H9 (cell line): ENCODE measurements around the gene VAV3. TPM values are rescaled to one million over a fixed set of nuclear protein-coding genes. Genes with fewer than 3 reads are reported as not detected.

ENCODE experiments used
- DNase-seq: peaks from one replicate; pipeline ENCODE4 v3.0.0-alpha.2; 2017
- H2AFZ ChIP-seq: one replicate; pipeline ENCODE4 v1.6.1; 2013; ENCODE audit warnings: mild to moderate bottlenecking, low read length, control low read depth, moderate library complexity
- H2AK5ac ChIP-seq: 2 replicates; pipeline ENCODE4 v1.6.1; 2013; ENCODE audit warnings: low read length, control low read depth, mixed read lengths; ENCODE audit not compliant: insufficient read length
- H2BK120ac ChIP-seq: one replicate; pipeline ENCODE4 v1.6.1; 2013; ENCODE audit warnings: low read depth, mild to moderate bottlenecking, low read length, control low read depth, inconsistent platforms; ENCODE audit not compliant: poor library complexity, severe bottlenecking
- H2BK12ac ChIP-seq: 2 replicates; pipeline ENCODE4 v1.6.1; 2013; ENCODE audit warnings: low read length, control low read depth, mixed read lengths, low read depth; ENCODE audit not compliant: insufficient read length
- H2BK15ac ChIP-seq: 2 replicates; pipeline ENCODE4 v1.6.1; 2013; ENCODE audit warnings: low read depth, low read length, control low read depth
- H2BK20ac ChIP-seq: one replicate; pipeline ENCODE4 v1.6.1; 2013; ENCODE audit warnings: low read depth, mild to moderate bottlenecking, low read length, control low read depth, inconsistent platforms; ENCODE audit not compliant: poor library complexity, severe bottlenecking
- H2BK5ac ChIP-seq: 2 replicates; pipeline ENCODE4 v1.6.1; 2013; ENCODE audit warnings: low read length, control low read depth, mixed read lengths; ENCODE audit not compliant: insufficient read length
- H3K14ac ChIP-seq: 2 replicates; pipeline ENCODE4 v1.6.1; 2013; ENCODE audit warnings: low read length, control low read depth; ENCODE audit not compliant: insufficient read depth
- H3K18ac ChIP-seq: 2 replicates; pipeline ENCODE4 v1.6.1; 2013; ENCODE audit warnings: low read depth, mild to moderate bottlenecking, mixed read lengths, low read length, control low read depth; ENCODE audit not compliant: insufficient read length
- H3K23ac ChIP-seq: 2 replicates; pipeline ENCODE4 v1.6.1; 2013; ENCODE audit warnings: low read length, control low read depth, mixed read lengths, low read depth; ENCODE audit not compliant: insufficient read length
- H3K23me2 ChIP-seq: 2 replicates; pipeline ENCODE4 v1.6.1; 2013; ENCODE audit warnings: low read depth, mild to moderate bottlenecking, mixed read lengths, low read length, control low read depth; ENCODE audit not compliant: insufficient read length, poor library complexity, severe bottlenecking
- H3K27ac ChIP-seq: 2 replicates; pipeline ENCODE4 v1.5.1; 2013; ENCODE audit warnings: low read length, control low read depth, mixed read lengths, low read depth; ENCODE audit not compliant: insufficient read length
- H3K27me3 ChIP-seq: 2 replicates; pipeline ENCODE4 v1.6.1; 2013; ENCODE audit warnings: low read length, control low read depth, inconsistent platforms; ENCODE audit not compliant: insufficient read depth
- H3K4ac ChIP-seq: 2 replicates; pipeline ENCODE4 v1.6.1; 2013; ENCODE audit warnings: low read depth, mild to moderate bottlenecking, control low read depth, inconsistent platforms, low read length, moderate library complexity
- H3K4me1 ChIP-seq: 2 replicates; pipeline ENCODE4 v1.6.1; 2013; ENCODE audit warnings: low read length, control low read depth, inconsistent platforms; ENCODE audit not compliant: insufficient read depth
- H3K4me2 ChIP-seq: 2 replicates; pipeline ENCODE4 v1.6.1; 2013; ENCODE audit warnings: low read length, control low read depth, mixed read lengths; ENCODE audit not compliant: insufficient read length, insufficient read depth
- H3K56ac ChIP-seq: 2 replicates; pipeline ENCODE4 v1.6.1; 2013; ENCODE audit warnings: low read depth, mild to moderate bottlenecking, mixed read lengths, low read length, control low read depth; ENCODE audit not compliant: insufficient read length
- H3K79me1 ChIP-seq: 2 replicates; pipeline ENCODE4 v1.6.1; 2013; ENCODE audit warnings: low read depth, mild to moderate bottlenecking, moderate library complexity, low read length, control low read depth, inconsistent platforms; ENCODE audit not compliant: insufficient read depth, poor library complexity, severe bottlenecking
- H3K79me2 ChIP-seq: 2 replicates; pipeline ENCODE4 v1.6.1; 2013; ENCODE audit warnings: low read length, control low read depth, inconsistent platforms; ENCODE audit not compliant: insufficient read depth
- H3K9ac ChIP-seq: 2 replicates; pipeline ENCODE4 v1.6.1; 2013; ENCODE audit warnings: low read length, control low read depth, mixed read lengths; ENCODE audit not compliant: insufficient read length; ENCODE audit errors: extremely low read depth
- H3K9me3 ChIP-seq: one replicate; pipeline ENCODE4 v1.6.1; 2013; ENCODE audit warnings: low read depth, low read length, inconsistent platforms; ENCODE audit not compliant: control insufficient read depth
- H3T11ph ChIP-seq: one replicate; pipeline ENCODE4 v1.6.1; 2013; ENCODE audit warnings: mild to moderate bottlenecking, low read length, control low read depth, inconsistent platforms
- H4K20me1 ChIP-seq: one replicate; pipeline ENCODE4 v1.6.1; 2013; ENCODE audit not compliant: control insufficient read depth, insufficient read length, insufficient read depth
- H4K5ac ChIP-seq: 2 replicates; pipeline ENCODE4 v1.6.1; 2013; ENCODE audit warnings: low read depth, mild to moderate bottlenecking, mixed read lengths, low read length, control low read depth; ENCODE audit not compliant: insufficient read length
- H4K8ac ChIP-seq: replicated peaks from 2 replicates; pipeline ENCODE4 v1.6.1; 2013; ENCODE audit warnings: low read length, control low read depth, mixed read lengths, low read depth; ENCODE audit not compliant: insufficient read length
- H4K91ac ChIP-seq: 2 replicates; pipeline ENCODE4 v1.6.1; 2013; ENCODE audit warnings: low read depth, mild to moderate bottlenecking, moderate library complexity, mixed read lengths, low read length, control low read depth; ENCODE audit not compliant: insufficient read length
- H3K27ac Mint-ChIP-seq, 3 experiments: 2 replicates in 2 of 3; 3 replicates in 1 of 3; pipeline ENCODE4 v1.8.0; 2020 to 2021; ENCODE audit warnings: mixed read lengths in 3 of 3, mild to moderate bottlenecking in 1 of 3, moderate library complexity in 1 of 3
- H3K27me3 Mint-ChIP-seq: 2 replicates; pipeline ENCODE4 v1.8.0; 2021; ENCODE audit warnings: low read depth, mild to moderate bottlenecking, moderate library complexity, mixed read lengths
- H3K36me3 Mint-ChIP-seq, 3 experiments: 2 replicates in 2 of 3; 3 replicates in 1 of 3; pipeline ENCODE4 v1.8.0; 2020 to 2021; ENCODE audit warnings: low read depth in 3 of 3, mixed read lengths in 3 of 3; ENCODE audit not compliant: insufficient read depth in 1 of 3
- H3K4me1 Mint-ChIP-seq, 2 experiments: 2 replicates each; pipeline ENCODE4 v1.8.0; 2020; ENCODE audit warnings: mixed read lengths in 2 of 2
- H3K4me3 Mint-ChIP-seq, 2 experiments: 2 replicates in 1 of 2; 3 replicates in 1 of 2; pipeline ENCODE4 v1.8.0; 2020 to 2021; ENCODE audit warnings: mild to moderate bottlenecking in 2 of 2, mixed read lengths in 2 of 2, moderate library complexity in 1 of 2
- H3K9me3 Mint-ChIP-seq, 2 experiments: 2 replicates in 1 of 2; 3 replicates in 1 of 2; pipeline ENCODE4 v1.8.0; 2020; ENCODE audit warnings: mild to moderate bottlenecking in 2 of 2, mixed read lengths in 2 of 2, moderate library complexity in 1 of 2
- CTCF ChIP-seq: fragments of 200-600 bp; sonication (generic); conservative IDR thresholded peaks from 3 replicates; pipeline ENCODE4 v1.8.0; 2021; ENCODE audit warnings: antibody characterized with exemption, mild to moderate bottlenecking
- WGBS: extraction: QIAGEN DNeasy Blood & Tissue Kit; methylation state at CpG from one replicate; pipeline ENCODE4 v1.1.7; 2013; ENCODE audit warnings: missing lambda C conversion rate, low lambda C conversion rate, mixed read lengths; ENCODE audit not compliant: insufficient read length; ENCODE audit errors: extremely low coverage; 5-methylcytosine and 5-hydroxymethylcytosine counted together
- total RNA-seq: library from RNA; stranded (reverse); gene quantifications from 2 replicates; pipeline ENCODE4 v1.2.1, GENCODE V29; 2021

VAV3 gene
- total RNA-seq, 1 experiment from 2014 or later: 5.1 TPM

- H3K27me3 Mint-ChIP-seq: no peaks in the 10 kb centered on the region
- H3K9me3 Mint-ChIP-seq: no peaks in the 10 kb centered on the region
- Histone ChIP-seq H3K79me2 (no peaks in the 10 kb centered on the region), H2AK5ac (no peak overlapping the region), H2AFZ (no peak overlapping the region), H3K9me3 (no peaks in the 10 kb centered on the region), H3K23ac (no peak overlapping the region), H2BK120ac (no peak overlapping the region), H3K9ac (no peak overlapping the region), H3K4me2 (no peak overlapping the region), H3K79me1 (no peaks in the 10 kb centered on the region), H3K18ac (no peak overlapping the region), H3T11ph (no peak overlapping the region), H2BK5ac (no peak overlapping the region), H3K4ac (no peak overlapping the region), H3K27me3 (no peaks in the 10 kb centered on the region), H2BK15ac (no peak overlapping the region), H4K20me1 (no peaks in the 10 kb centered on the region), H3K56ac (no peak overlapping the region), H3K14ac (no peak overlapping the region), H2BK12ac (no peak overlapping the region), H3K23me2 (no peaks in the 10 kb centered on the region), H4K91ac (no peak overlapping the region), H2BK20ac (no peak overlapping the region), H4K8ac (no peak overlapping the region), H4K5ac (no peak overlapping the region), H3K27ac (no peak overlapping the region), H3K4me1 (no peaks in the 10 kb centered on the region)
- WGBS: no CpG with 5 or more reads among the region's 7 CpGs
- DNase-seq: no peak
- no peaks in the 10 kb centered on the region for H3K4me1 Mint-ChIP-seq
- no peak overlapping the region for H3K4me3 Mint-ChIP-seq
- H3K27ac Mint-ChIP-seq: no peak overlapping the region
- no peak for TF ChIP-seq CTCF
- no peaks in the 10 kb centered on the region for H3K36me3 Mint-ChIP-seq
Measured at GRCh38 chr1:107993920-107994319, 28.9 kb upstream of the VAV3 start.
